Type B pancreatic cell (in vitro differentiated cells): ENCODE data around the gene EYA4. TPM values are rescaled to one million over a fixed set of nuclear protein-coding genes. Genes with fewer than 3 reads are reported as not detected.

Experiments used
- DNase-seq: peaks from one replicate; pipeline ENCODE4 v3.0.0; 2021; ENCODE audit warnings: mixed read lengths; ENCODE audit not compliant: unreplicated experiment; ENCODE audit errors: extremely low spot score
- H3K27ac Mint-ChIP-seq: 2 replicates; pipeline ENCODE4 v1.8.0; 2021; ENCODE audit warnings: mild to moderate bottlenecking, mixed read lengths
- H3K27me3 Mint-ChIP-seq: 2 replicates; pipeline ENCODE4 v1.8.0; 2021; ENCODE audit warnings: mixed read lengths
- H3K36me3 Mint-ChIP-seq: 2 replicates; pipeline ENCODE4 v1.8.0; 2021; ENCODE audit warnings: mixed read lengths
- H3K4me1 Mint-ChIP-seq: one replicate; pipeline ENCODE4 v1.8.0; 2021; ENCODE audit warnings: mixed read lengths; ENCODE audit not compliant: unreplicated experiment
- H3K4me3 Mint-ChIP-seq: 2 replicates; pipeline ENCODE4 v1.8.0; 2021; ENCODE audit warnings: mild to moderate bottlenecking, mixed read lengths
- H3K9me3 Mint-ChIP-seq: 2 replicates; pipeline ENCODE4 v1.8.0; 2021; ENCODE audit warnings: mixed read lengths
- CTCF ChIP-seq: fragments of 200-600 bp; sonication (generic); conservative IDR thresholded peaks from 2 replicates; pipeline ENCODE4 v1.5.0; 2021; ENCODE audit warnings: antibody characterized with exemption, mild to moderate bottlenecking
- total RNA-seq: library from RNA; stranded (reverse); gene quantifications from 2 replicates; pipeline ENCODE4 v1.2.1, GENCODE V29; 2021; ENCODE audit warnings: low replicate concordance

EYA4 gene
- total RNA-seq, 1 donor from 2014 or later: 29.7 TPM

GRCh38 chr6:133399426-133399825 lies 158.3 kb downstream of the EYA4 start:
- peaks cover 5% of the 10 kb centered on the region for H3K36me3 Mint-ChIP-seq
- no peak overlapping the region for H3K4me3 Mint-ChIP-seq
- H3K27ac Mint-ChIP-seq: no peak overlapping the region

GRCh38 chr6:133404151-133404550 lies 163.0 kb downstream of the EYA4 start:
- Mint-ChIP-seq H3K27ac (no peak overlapping the region), H3K36me3 (peaks cover 5% of the 10 kb centered on the region), H3K4me3 (no peak overlapping the region), H3K27me3 (peaks cover 8% of the 10 kb centered on the region), H3K4me1 (peaks cover 26% of the 10 kb centered on the region), H3K9me3 (peaks cover 5% of the 10 kb centered on the region)
- DNase-seq: no peak
- TF ChIP-seq CTCF: no peak

More at GRCh38 chr6:133399426-133399825, 158.3 kb downstream of the EYA4 start:
- H3K4me1 Mint-ChIP-seq: peaks cover 33% of the 10 kb centered on the region
- TF ChIP-seq CTCF: no peak
- H3K9me3 Mint-ChIP-seq: peaks cover 10% of the 10 kb centered on the region
- peaks cover 8% of the 10 kb centered on the region for H3K27me3 Mint-ChIP-seq
- no peak for DNase-seq

DNA sequence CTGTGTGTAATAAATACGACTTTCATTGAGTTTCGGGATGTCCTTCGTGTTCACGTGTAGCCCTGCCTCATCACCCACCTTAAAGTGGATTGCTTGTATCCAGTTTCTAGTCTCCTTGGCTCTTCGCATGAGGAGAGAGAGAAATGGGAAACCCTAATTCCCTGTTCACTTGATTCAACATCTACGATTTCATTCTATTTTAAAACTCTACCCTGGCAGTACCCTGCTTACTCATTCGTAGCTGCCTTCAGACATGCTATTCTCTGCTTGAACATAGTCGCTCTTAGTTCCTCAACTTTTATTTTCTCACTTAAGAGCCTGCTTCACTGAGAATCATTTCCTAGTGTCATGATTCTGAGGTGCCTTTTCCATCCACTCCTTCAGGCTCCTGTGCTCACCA lies 163.6 kb downstream of the EYA4 start:
- no peak overlapping the region for H3K27ac Mint-ChIP-seq
- peaks cover 5% of the 10 kb centered on the region for H3K36me3 Mint-ChIP-seq
- peaks cover 22% of the 10 kb centered on the region for H3K4me1 Mint-ChIP-seq
- no peak for TF ChIP-seq CTCF
- H3K27me3 Mint-ChIP-seq: peaks cover 8% of the 10 kb centered on the region
- no peak for DNase-seq
- H3K4me3 Mint-ChIP-seq: no peak overlapping the region
- H3K9me3 Mint-ChIP-seq: peaks cover 5% of the 10 kb centered on the region

DNA sequence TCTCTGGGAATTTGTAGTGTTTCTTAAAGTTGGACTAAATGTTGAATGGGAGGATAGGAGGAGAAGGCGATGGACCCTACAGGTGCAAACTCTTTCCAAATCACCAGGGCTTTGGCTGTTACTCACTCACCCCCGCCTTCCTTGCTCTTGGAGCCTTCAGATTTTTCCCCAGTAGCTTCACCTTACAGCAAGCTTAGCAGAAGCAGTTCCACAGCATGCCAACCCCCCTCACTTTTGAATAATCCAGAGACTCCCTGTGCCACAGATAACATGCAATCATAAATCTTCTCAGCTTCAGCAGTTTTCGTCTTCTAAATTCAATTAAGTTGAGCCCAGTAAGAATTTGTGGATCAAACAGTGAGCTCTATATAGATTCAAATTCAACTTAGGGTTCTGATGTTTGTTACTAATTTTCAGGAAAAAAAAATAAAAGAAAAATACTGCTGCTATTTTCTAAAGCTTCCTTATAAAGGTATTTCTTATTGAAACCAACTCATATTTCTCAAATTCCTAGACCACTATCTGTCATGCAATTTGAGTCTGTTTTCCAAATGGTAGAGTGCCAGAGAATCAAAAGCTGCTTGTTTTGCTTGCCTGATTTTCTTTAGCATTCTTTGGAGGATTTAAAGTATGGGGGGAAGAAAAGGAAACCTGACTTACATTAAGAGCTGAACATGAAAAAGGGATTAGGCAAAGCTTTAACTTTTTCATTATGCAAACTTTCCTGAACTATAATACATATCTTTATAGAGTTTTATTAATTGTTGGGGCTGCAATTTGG lies 166.4 kb downstream of the EYA4 start:
- H3K27ac Mint-ChIP-seq: no peak overlapping the region

GRCh38 chr6:133408132-133408531 lies 167.0 kb downstream of the EYA4 start:
- Mint-ChIP-seq H3K27me3 (no peaks in the 10 kb centered on the region), H3K36me3 (no peaks in the 10 kb centered on the region), H3K9me3 (no peaks in the 10 kb centered on the region), H3K4me3 (no peak overlapping the region), H3K27ac (no peak overlapping the region), H3K4me1 (peaks cover 18% of the 10 kb centered on the region)
- TF ChIP-seq CTCF: no peak
- no peak for DNase-seq

More for the DNA sequence above, 166.4 kb downstream of the EYA4 start:
- Mint-ChIP-seq H3K36me3 (no peaks in the 10 kb centered on the region), H3K4me1 (peaks cover 20% of the 10 kb centered on the region), H3K27me3 (no peaks in the 10 kb centered on the region), H3K9me3 (no peaks in the 10 kb centered on the region), H3K4me3 (no peak overlapping the region)
- DNase-seq: no peak
- no peak for TF ChIP-seq CTCF
